Caco-2 (cell line): ENCODE data around the gene FAIM. TPM values are rescaled to one million over a fixed set of nuclear protein-coding genes. Genes with fewer than 3 reads are reported as not detected.
"Not testable (repeated sequence)": the region's sequence is repeated elsewhere in the genome, so short reads cannot be mapped to it uniquely, and the experiment has no call there.

Source experiments
- BruUV-seq: library from RNA; stranded (reverse); fragments of 400-500 nt; replicated peaks from 2 replicates; lab custom pipeline; 2021; lab: Mats Ljungman, UMichigan
- CTCF ChIA-PET: fragments of 300-600 bp; sonication (Branson Sonifier 250); formaldehyde crosslinking; loops from one replicate; lab custom pipeline; 2022; ENCODE audit warnings: antibody characterized with exemption; lab: Charles Lee
- POLR2A ChIA-PET: fragments of 300-600 bp; sonication (Branson Sonifier 250); formaldehyde crosslinking; loops from one replicate; lab custom pipeline; 2022; ENCODE audit warnings: antibody characterized with exemption; lab: Charles Lee
- DNase-seq, 2 experiments: peaks; one replicate each; pipeline versions ENCODE4 v3.0.0 to v3.0.0-alpha.2; 2020 to 2022
- H3K27me3 ChIP-seq: replicated peaks from 2 replicates; pipeline ENCODE4 v1.6.0; 2011; ENCODE audit warnings: low read length; ENCODE audit not compliant: control insufficient read depth, insufficient read depth
- H3K36me3 ChIP-seq: 2 replicates; pipeline ENCODE4 v1.5.1; 2011; ENCODE audit warnings: low read length; ENCODE audit not compliant: control insufficient read depth, insufficient read depth
- H3K4me1 ChIP-seq: fragments of 250-450 bp; sonication (Bioruptor Pico); 2 replicates; pipeline ENCODE4 v1.5.1; 2020; ENCODE audit warnings: mild to moderate bottlenecking
- H3K4me3 ChIP-seq: 2 replicates; pipeline ENCODE4 v1.5.1; 2011; ENCODE audit warnings: low read depth, mild to moderate bottlenecking, control low read depth, low read length
- H3K9me3 ChIP-seq: fragments of 250-450 bp; sonication (Bioruptor Pico); 2 replicates; pipeline ENCODE4 v1.5.1; 2020; ENCODE audit warnings: mild to moderate bottlenecking, moderate library complexity
- H3K27ac Mint-ChIP-seq: one replicate; pipeline ENCODE4 v1.8.0; 2022; ENCODE audit warnings: mixed read lengths; ENCODE audit not compliant: unreplicated experiment
- H3K27me3 Mint-ChIP-seq: one replicate; pipeline ENCODE4 v1.8.0; 2022; ENCODE audit warnings: mixed read lengths; ENCODE audit not compliant: insufficient read depth, unreplicated experiment
- H3K36me3 Mint-ChIP-seq: one replicate; pipeline ENCODE4 v1.8.0; 2022; ENCODE audit warnings: mild to moderate bottlenecking, mixed read lengths; ENCODE audit not compliant: insufficient read depth, unreplicated experiment
- H3K4me1 Mint-ChIP-seq: one replicate; pipeline ENCODE4 v1.8.0; 2022; ENCODE audit warnings: low read depth, mixed read lengths; ENCODE audit not compliant: unreplicated experiment
- H3K4me3 Mint-ChIP-seq: one replicate; pipeline ENCODE4 v1.8.0; 2022; ENCODE audit warnings: mild to moderate bottlenecking, moderate library complexity, mixed read lengths; ENCODE audit not compliant: unreplicated experiment
- H3K9me3 Mint-ChIP-seq: one replicate; pipeline ENCODE4 v1.8.0; 2022; ENCODE audit warnings: mixed read lengths; ENCODE audit not compliant: unreplicated experiment
- intact Hi-C: fragments of 100-400 bp; cut with micrococcal nuclease; formaldehyde crosslinking; loops from one replicate; pipeline ENCODE4 v1.10.0; 2022; ENCODE audit not compliant: unreplicated experiment
- total RNA-seq: library from RNA; stranded (reverse); gene quantifications from 2 replicates; pipeline ENCODE4 v1.2.3, GENCODE V29; 2022
- TF ChIP-seq, protein P1 (sequence below), 2 experiments: fragments of 200-600 bp in 1 of 2; IDR thresholded peaks; 1 replicate in 1 of 2; 2 replicates in 1 of 2; pipeline versions ENCODE4 v1.5.1 to v1.8.0; 2011 to 2022; ENCODE audit warnings: antibody characterized with exemption in 1 of 2, control low read depth in 1 of 2, inconsistent platforms in 1 of 2, low read depth in 1 of 2, low read length in 1 of 2, mild to moderate bottlenecking in 1 of 2, moderate library complexity in 1 of 2; ENCODE audit not compliant: insufficient read depth in 1 of 2, severe bottlenecking in 1 of 2, unreplicated experiment in 1 of 2

The FAIM gene
- total RNA-seq, 1 experiment from 2014 or later: 22.5 TPM

DNA sequence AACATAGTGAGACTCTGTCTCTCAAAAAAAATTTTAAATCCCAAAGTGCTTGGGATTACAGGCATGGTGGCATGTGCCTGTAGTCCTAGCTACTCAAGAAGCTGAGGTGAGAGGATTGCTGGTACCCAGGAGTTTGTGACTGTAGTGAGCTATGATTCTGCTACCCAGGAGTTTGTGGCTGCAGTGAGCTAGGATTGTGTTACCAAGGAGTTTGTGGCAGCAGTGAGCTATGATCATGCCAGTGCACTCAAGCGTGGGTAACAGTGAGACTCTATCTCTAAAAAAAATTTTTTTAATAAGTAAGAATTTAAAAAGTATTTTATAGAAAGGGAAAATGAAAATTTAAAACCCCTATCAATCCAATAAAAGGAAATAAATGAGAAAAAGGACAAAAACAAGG, 69.5 kb downstream of the FAIM start:
- Histone ChIP-seq H3K27me3 (no peaks in the 10 kb centered on the region), H3K4me1 (no peaks in the 10 kb centered on the region; the same call in 1 of the 2 replicates), H3K36me3 (peaks cover 1% of the 10 kb centered on the region; the same call in 1 of the 2 replicates), H3K9me3 (peaks cover 14% of the 10 kb centered on the region), H3K4me3 (no peak overlapping the region)
- BruUV-seq: no TSS peak
- peaks cover 16% of the 10 kb centered on the region for H3K9me3 Mint-ChIP-seq
- H3K4me1 Mint-ChIP-seq: peaks cover 9% of the 10 kb centered on the region
- ChIA-PET CTCF (no interaction called here), POLR2A (no interaction called here)
- intact Hi-C loops: no loop called here
- no peaks in the 10 kb centered on the region for H3K27me3 Mint-ChIP-seq
- no peak overlapping the region for H3K4me3 Mint-ChIP-seq
- DNase-seq: no peak
- TF ChIP-seq, protein P1, sequence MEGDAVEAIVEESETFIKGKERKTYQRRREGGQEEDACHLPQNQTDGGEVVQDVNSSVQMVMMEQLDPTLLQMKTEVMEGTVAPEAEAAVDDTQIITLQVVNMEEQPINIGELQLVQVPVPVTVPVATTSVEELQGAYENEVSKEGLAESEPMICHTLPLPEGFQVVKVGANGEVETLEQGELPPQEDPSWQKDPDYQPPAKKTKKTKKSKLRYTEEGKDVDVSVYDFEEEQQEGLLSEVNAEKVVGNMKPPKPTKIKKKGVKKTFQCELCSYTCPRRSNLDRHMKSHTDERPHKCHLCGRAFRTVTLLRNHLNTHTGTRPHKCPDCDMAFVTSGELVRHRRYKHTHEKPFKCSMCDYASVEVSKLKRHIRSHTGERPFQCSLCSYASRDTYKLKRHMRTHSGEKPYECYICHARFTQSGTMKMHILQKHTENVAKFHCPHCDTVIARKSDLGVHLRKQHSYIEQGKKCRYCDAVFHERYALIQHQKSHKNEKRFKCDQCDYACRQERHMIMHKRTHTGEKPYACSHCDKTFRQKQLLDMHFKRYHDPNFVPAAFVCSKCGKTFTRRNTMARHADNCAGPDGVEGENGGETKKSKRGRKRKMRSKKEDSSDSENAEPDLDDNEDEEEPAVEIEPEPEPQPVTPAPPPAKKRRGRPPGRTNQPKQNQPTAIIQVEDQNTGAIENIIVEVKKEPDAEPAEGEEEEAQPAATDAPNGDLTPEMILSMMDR (IDR thresholded peaks at IDR 0.05; ENCODE audit: insufficient read depth in 1 of 2, low read depth in 1 of 2, low read length in 1 of 2, severe bottlenecking in 1 of 2, unreplicated experiment in 1 of 2): no peak
- peaks cover 66% of the 10 kb centered on the region for H3K36me3 Mint-ChIP-seq
- H3K27ac Mint-ChIP-seq: no peak overlapping the region

DNA sequence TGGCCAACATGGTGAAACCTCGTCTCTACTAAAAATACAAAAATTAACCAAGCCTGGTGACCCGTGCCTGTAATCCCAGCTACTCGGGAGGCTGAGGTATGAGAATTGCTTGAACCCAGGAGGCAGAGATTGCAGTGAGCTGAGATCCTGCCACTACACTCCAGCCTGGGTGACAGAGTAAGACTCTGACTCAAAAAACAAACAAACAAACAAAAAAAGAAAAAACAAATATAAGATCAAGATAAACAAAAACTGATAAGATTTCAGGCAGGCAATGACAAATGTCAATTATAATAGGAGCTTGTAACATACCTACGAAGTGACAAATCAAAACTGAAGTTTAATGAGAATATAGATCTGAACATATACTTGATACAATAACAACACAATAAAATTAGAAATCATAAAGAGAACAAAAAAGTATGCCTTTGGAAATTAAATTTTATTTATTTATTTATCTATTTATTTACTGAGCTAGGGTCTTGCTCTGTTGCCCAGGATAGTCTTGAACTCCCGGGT, 70.4 kb downstream of the FAIM start:
- Histone ChIP-seq H3K27me3 (no peaks in the 10 kb centered on the region), H3K36me3 (peaks cover 1% of the 10 kb centered on the region; the same call in 1 of the 2 replicates), H3K4me3 (no peak overlapping the region), H3K9me3 (peaks cover 14% of the 10 kb centered on the region), H3K4me1 (no peaks in the 10 kb centered on the region)
- POLR2A ChIA-PET: no interaction called here
- no peak for DNase-seq
- peaks cover 7% of the 10 kb centered on the region for H3K4me1 Mint-ChIP-seq
- intact Hi-C loops: no loop called here
- BruUV-seq: no TSS peak
- TF ChIP-seq, protein P1 (IDR thresholded peaks at IDR 0.05; ENCODE audit: insufficient read depth in 1 of 2, low read depth in 1 of 2, low read length in 1 of 2, severe bottlenecking in 1 of 2, unreplicated experiment in 1 of 2): no peak
- peaks cover 58% of the 10 kb centered on the region for H3K36me3 Mint-ChIP-seq
- H3K9me3 Mint-ChIP-seq: peaks cover 16% of the 10 kb centered on the region
- no peaks in the 10 kb centered on the region for H3K27me3 Mint-ChIP-seq
- H3K4me3 Mint-ChIP-seq: no peak overlapping the region
- CTCF ChIA-PET: interaction anchor here (1.4 kb wide), 1 partner anchor 257 kb away, joined by 3 read pairs; no protein-coding TSS in a partner anchor
- no peak overlapping the region for H3K27ac Mint-ChIP-seq

DNA sequence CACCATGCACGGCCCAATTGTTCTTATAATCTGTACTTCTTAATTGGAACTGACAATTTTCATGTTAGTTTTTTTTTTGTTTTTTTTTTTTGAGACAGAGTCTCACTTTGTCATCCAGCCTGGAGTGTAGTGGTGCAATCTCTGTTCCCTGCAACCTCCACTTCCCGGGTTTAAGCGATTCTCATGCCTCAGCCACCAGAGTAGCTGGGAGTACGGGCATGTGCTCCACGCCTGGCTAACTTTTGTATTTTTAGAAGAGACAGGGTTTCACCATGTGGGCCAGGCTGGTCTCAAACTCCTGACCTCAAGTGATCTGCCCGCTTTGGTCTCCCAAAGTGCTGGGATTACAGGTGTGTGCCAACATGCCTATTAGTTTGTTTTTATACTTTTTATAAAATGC, 72.4 kb downstream of the FAIM start:
- H3K4me3 ChIP-seq, intact Hi-C loops, H3K27me3 Mint-ChIP-seq, H3K4me3 Mint-ChIP-seq, CTCF ChIA-PET, H3K9me3 Mint-ChIP-seq, H3K27me3 ChIP-seq, H3K4me1 ChIP-seq, POLR2A ChIA-PET, DNase-seq, H3K4me1 Mint-ChIP-seq, BruUV-seq, H3K27ac Mint-ChIP-seq, H3K36me3 ChIP-seq: not testable (repeated sequence)
- peaks cover 14% of the 10 kb centered on the region for H3K9me3 ChIP-seq
- H3K36me3 Mint-ChIP-seq: peaks cover 37% of the 10 kb centered on the region
